OCI-LY7 (cell line): ENCODE measurements around the gene CACNA1I. TPM values are rescaled to one million over a fixed set of nuclear protein-coding genes. Genes with fewer than 3 reads are reported as not detected.

Experiments
- BruUV-seq: library from RNA; stranded (reverse); fragments of 400-500 nt; replicated peaks from 2 replicates; lab custom pipeline; 2021; lab: Mats Ljungman, UMichigan
- CTCF ChIA-PET: fragments of 300-600 bp; sonication (Branson Sonifier 250); formaldehyde crosslinking; loops from one replicate; lab custom pipeline; 2022; ENCODE audit warnings: antibody characterized with exemption; ENCODE audit not compliant: unreplicated experiment; lab: Charles Lee
- POLR2A ChIA-PET: fragments of 300-600 bp; sonication (Branson Sonifier 250); formaldehyde crosslinking; loops from one replicate; lab custom pipeline; 2022; ENCODE audit warnings: antibody characterized with exemption; lab: Charles Lee
- DNase-seq: peaks from one replicate; pipeline ENCODE4 v3.0.0-alpha.2; 2015; ENCODE audit warnings: low spot score
- H2AFZ ChIP-seq: fragments of 200-600 bp; sonication (generic), shearing (Covaris generic); 2 replicates; pipeline ENCODE4 v1.6.1; 2014; ENCODE audit warnings: mild to moderate bottlenecking, antibody characterized with exemption, low read length, moderate library complexity
- H3K27ac ChIP-seq: fragments of 200-600 bp; sonication (generic); 2 replicates; pipeline ENCODE4 v1.5.1; 2014; ENCODE audit warnings: mixed run types, low read depth, mild to moderate bottlenecking, moderate library complexity, low read length, inconsistent platforms; ENCODE audit not compliant: poor library complexity, severe bottlenecking
- H3K36me3 ChIP-seq: fragments of 200-600 bp; sonication (generic); 2 replicates; pipeline ENCODE4 v1.6.1; 2014; ENCODE audit warnings: mild to moderate bottlenecking, antibody characterized with exemption, low read length, moderate library complexity, mixed read lengths; ENCODE audit not compliant: insufficient read depth
- H3K4me1 ChIP-seq: fragments of 200-600 bp; sonication (generic); 2 replicates; pipeline ENCODE4 v1.5.1; 2014; ENCODE audit warnings: mild to moderate bottlenecking, low read length; ENCODE audit not compliant: insufficient read depth, poor library complexity, severe bottlenecking
- H3K4me2 ChIP-seq: fragments of 200-600 bp; sonication (generic); 2 replicates; pipeline ENCODE4 v1.6.1; 2014; ENCODE audit warnings: mild to moderate bottlenecking, low read length
- H3K4me3 ChIP-seq: fragments of 200-600 bp; sonication (generic); 2 replicates; pipeline ENCODE4 v1.5.1; 2014; ENCODE audit warnings: mild to moderate bottlenecking, low read depth, low read length; ENCODE audit not compliant: poor library complexity, severe bottlenecking
- H3K79me2 ChIP-seq: fragments of 200-600 bp; sonication (generic); 2 replicates; pipeline ENCODE4 v1.6.1; 2016; ENCODE audit warnings: low read depth, mild to moderate bottlenecking, low read length, moderate library complexity, mixed read lengths; ENCODE audit not compliant: insufficient read depth
- H3K9me2 ChIP-seq: fragments of 200-600 bp; sonication (generic); 2 replicates; pipeline ENCODE4 v1.6.1; 2016; ENCODE audit warnings: mild to moderate bottlenecking, low read length, mixed read lengths; ENCODE audit not compliant: insufficient read depth
- H3K9me3 ChIP-seq: fragments of 200-600 bp; sonication (generic); 2 replicates; pipeline ENCODE4 v1.6.1; 2014; ENCODE audit warnings: mild to moderate bottlenecking, mixed run types, low read length, mixed read lengths
- H4K20me1 ChIP-seq: fragments of 200-600 bp; sonication (generic); 2 replicates; pipeline ENCODE4 v1.6.1; 2014; ENCODE audit warnings: mild to moderate bottlenecking, antibody characterized with exemption, low read length, moderate library complexity, mixed read lengths; ENCODE audit not compliant: insufficient read depth
- EZH2phosphoT487 ChIP-seq: fragments of 200-600 bp; sonication (generic); IDR thresholded peaks from 2 replicates; pipeline ENCODE4 v1.6.1; 2018; ENCODE audit warnings: low read depth, borderline replicate concordance, mild to moderate bottlenecking, mixed run types, antibody characterized with exemption, low read length, moderate library complexity, mixed read lengths
- intact Hi-C: fragments of 100-400 bp; cut with micrococcal nuclease; formaldehyde crosslinking; loops from one replicate; pipeline ENCODE4 v1.10.0; 2022; ENCODE audit not compliant: unreplicated experiment
- total RNA-seq, 2 experiments: library from RNA; depleted of rRNA in 1 of 2; stranded (reverse); fragments of >200 nt in 1 of 2; shearing (Covaris generic) in 1 of 2; gene quantifications; 2 replicates each; pipeline ENCODE4 v1.2.3, GENCODE V29; 2014 to 2022
- TF ChIP-seq, protein P1 (sequence below): fragments of 200-600 bp; sonication (generic); conservative IDR thresholded peaks from 2 replicates; pipeline ENCODE4 v1.5.1; 2014; ENCODE audit warnings: mild to moderate bottlenecking, antibody characterized with exemption, low read length, moderate library complexity, mixed read lengths

CACNA1I gene
- total RNA-seq, 2 experiments from 2014 or later = 0.03 TPM; not detected in 1

DNA sequence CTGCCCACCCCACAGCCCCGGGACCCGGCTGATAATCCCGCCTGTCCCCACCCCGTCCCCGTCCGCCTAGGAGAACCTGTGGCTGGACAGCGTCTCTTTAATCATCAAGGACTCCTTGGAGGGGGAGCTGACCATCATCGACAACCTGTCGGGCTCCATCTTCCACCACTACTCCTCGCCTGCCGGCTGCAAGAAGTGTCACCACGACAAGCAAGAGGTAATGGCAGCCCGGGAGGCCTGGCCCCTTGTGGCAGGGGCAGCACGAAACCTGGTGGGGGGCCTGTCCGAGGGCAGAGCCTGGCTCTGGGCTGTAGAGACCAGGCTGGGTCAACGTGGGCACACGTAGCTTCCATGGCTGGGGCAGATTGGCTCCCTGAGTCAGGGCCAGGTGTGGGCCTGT is 109.1 kb downstream of the CACNA1I start:
- ChIA-PET CTCF (no interaction called here), POLR2A (no interaction called here)
- no peaks in the 10 kb centered on the region for H3K4me1 ChIP-seq
- no peak for DNase-seq
- no peak overlapping the region for H3K4me3 ChIP-seq
- no peak overlapping the region for H3K27ac ChIP-seq
- no peaks in the 10 kb centered on the region for H3K79me2 ChIP-seq
- TF ChIP-seq EZH2phosphoT487 = no peak
- TF ChIP-seq, protein P1, sequence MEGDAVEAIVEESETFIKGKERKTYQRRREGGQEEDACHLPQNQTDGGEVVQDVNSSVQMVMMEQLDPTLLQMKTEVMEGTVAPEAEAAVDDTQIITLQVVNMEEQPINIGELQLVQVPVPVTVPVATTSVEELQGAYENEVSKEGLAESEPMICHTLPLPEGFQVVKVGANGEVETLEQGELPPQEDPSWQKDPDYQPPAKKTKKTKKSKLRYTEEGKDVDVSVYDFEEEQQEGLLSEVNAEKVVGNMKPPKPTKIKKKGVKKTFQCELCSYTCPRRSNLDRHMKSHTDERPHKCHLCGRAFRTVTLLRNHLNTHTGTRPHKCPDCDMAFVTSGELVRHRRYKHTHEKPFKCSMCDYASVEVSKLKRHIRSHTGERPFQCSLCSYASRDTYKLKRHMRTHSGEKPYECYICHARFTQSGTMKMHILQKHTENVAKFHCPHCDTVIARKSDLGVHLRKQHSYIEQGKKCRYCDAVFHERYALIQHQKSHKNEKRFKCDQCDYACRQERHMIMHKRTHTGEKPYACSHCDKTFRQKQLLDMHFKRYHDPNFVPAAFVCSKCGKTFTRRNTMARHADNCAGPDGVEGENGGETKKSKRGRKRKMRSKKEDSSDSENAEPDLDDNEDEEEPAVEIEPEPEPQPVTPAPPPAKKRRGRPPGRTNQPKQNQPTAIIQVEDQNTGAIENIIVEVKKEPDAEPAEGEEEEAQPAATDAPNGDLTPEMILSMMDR = no peak
- H3K36me3 ChIP-seq = no peaks in the 10 kb centered on the region
- no peak overlapping the region for H2AFZ ChIP-seq
- intact Hi-C loops = no loop called here
- H4K20me1 ChIP-seq = no peaks in the 10 kb centered on the region
- no peak overlapping the region for H3K4me2 ChIP-seq
- no peaks in the 10 kb centered on the region for H3K9me3 ChIP-seq
- BruUV-seq = no TSS peak
- no peaks in the 10 kb centered on the region for H3K9me2 ChIP-seq

GRCh38 chr22:39680486-39680885 is 109.9 kb downstream of the CACNA1I start:
- Histone ChIP-seq H3K9me3 (no peaks in the 10 kb centered on the region), H3K4me3 (no peak overlapping the region), H3K36me3 (no peaks in the 10 kb centered on the region), H3K9me2 (no peaks in the 10 kb centered on the region), H3K4me1 (no peaks in the 10 kb centered on the region), H3K27ac (no peak overlapping the region), H3K79me2 (no peaks in the 10 kb centered on the region), H4K20me1 (no peaks in the 10 kb centered on the region), H2AFZ (no peak overlapping the region), H3K4me2 (no peak overlapping the region)
- no peak for DNase-seq
- BruUV-seq = no TSS peak
- POLR2A ChIA-PET = interaction anchor here (0.6 kb wide), 1 partner anchor 126 kb away, joined by 3 read pairs; no protein-coding TSS in a partner anchor
- no peak for TF ChIP-seq EZH2phosphoT487
- TF ChIP-seq, protein P1 = no peak
- CTCF ChIA-PET = no interaction called here
- intact Hi-C loops = no loop called here

DNA sequence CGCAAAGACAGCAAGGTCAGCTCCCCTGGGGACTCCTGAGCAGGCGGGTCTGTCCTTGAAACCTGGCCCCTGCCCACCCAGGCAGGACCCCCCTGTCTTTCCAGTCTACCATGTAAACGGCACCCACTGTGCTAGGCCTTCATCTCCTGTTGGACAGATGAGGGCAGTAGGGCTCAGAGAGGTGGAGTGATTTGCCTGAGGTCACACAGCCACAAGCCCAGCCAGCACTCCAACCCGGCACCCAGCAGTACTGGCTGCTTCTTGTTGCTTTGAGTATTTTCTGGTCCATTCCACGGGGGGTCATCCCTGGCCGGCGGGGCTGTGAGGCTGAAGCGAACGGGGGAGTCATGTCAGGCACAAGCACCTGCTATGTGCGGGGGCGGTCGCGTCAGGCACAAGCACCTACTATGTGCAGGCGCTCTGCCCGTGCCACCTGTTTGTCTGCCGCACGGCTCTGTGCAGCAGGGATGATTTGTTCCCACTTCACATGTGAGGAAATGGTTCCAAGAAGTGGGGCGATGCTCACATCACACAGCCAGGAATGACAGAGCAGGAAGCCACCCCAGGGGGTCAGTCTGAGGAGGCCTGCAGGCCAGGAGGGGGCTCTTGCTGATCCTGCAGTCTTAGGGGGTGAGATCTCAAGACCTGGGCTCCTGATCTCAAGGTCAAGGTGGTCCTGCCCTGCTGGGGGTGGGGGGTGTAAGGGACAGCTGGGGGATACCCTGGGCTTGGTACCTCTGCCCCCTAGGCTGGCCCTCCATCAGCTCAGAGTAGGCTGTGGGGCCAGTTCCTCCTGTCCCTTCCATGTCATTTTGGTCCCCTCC is 110.7 kb downstream of the CACNA1I start:
- intact Hi-C loops = no loop called here
- H2AFZ ChIP-seq = no peak overlapping the region
- CTCF ChIA-PET = no interaction called here

More for the DNA sequence above, 110.7 kb downstream of the CACNA1I start:
- no peaks in the 10 kb centered on the region for H3K36me3 ChIP-seq
- no peaks in the 10 kb centered on the region for H3K79me2 ChIP-seq
- TF ChIP-seq EZH2phosphoT487 = no peak
- TF ChIP-seq, protein P1 = no peak
- no peaks in the 10 kb centered on the region for H3K4me1 ChIP-seq
- H3K4me3 ChIP-seq = no peak overlapping the region
- DNase-seq = no peak
- no peak overlapping the region for H3K27ac ChIP-seq
- no peaks in the 10 kb centered on the region for H3K9me2 ChIP-seq
- no peaks in the 10 kb centered on the region for H4K20me1 ChIP-seq
- no peak overlapping the region for H3K4me2 ChIP-seq
- no TSS peak for BruUV-seq
- POLR2A ChIA-PET = no interaction called here
- no peaks in the 10 kb centered on the region for H3K9me3 ChIP-seq
